Karpas-422 (cell line): ENCODE measurements around the gene PACRG. TPM values are rescaled to one million over a fixed set of nuclear protein-coding genes. Genes with fewer than 3 reads are reported as not detected.
"Not testable (repeated sequence)": the region's sequence is repeated elsewhere in the genome, so short reads cannot be mapped to it uniquely, and the experiment has no call there.

Source experiments
- DNase-seq: peaks from one replicate; pipeline ENCODE4 v3.0.0-alpha.2; 2015
- H2AFZ ChIP-seq: fragments of 200-600 bp; sonication (generic); 2 replicates; pipeline ENCODE4 v1.6.1; 2014; ENCODE audit warnings: antibody characterized with exemption, low read length, mixed read lengths
- H3K27ac ChIP-seq: fragments of 200-600 bp; sonication (generic); 2 replicates; pipeline ENCODE4 v1.5.1; 2014; ENCODE audit warnings: mild to moderate bottlenecking, low read length, moderate library complexity
- H3K27me3 ChIP-seq: fragments of 200-600 bp; sonication (generic); 2 replicates; pipeline ENCODE4 v1.6.1; 2014; ENCODE audit warnings: low read length, mixed read lengths
- H3K36me3 ChIP-seq: fragments of 200-600 bp; sonication (generic); 2 replicates; pipeline ENCODE4 v1.6.1; 2014; ENCODE audit warnings: low read length, mixed read lengths; ENCODE audit not compliant: insufficient read depth
- H3K4me1 ChIP-seq: fragments of 200-600 bp; sonication (generic); 2 replicates; pipeline ENCODE4 v1.6.1; 2014; ENCODE audit warnings: mild to moderate bottlenecking, low read length, mixed read lengths
- H3K4me2 ChIP-seq: fragments of 200-600 bp; sonication (generic); 2 replicates; pipeline ENCODE4 v1.6.1; 2014; ENCODE audit warnings: low read length, low read depth, mild to moderate bottlenecking; ENCODE audit not compliant: poor library complexity, severe bottlenecking
- H3K4me3 ChIP-seq: fragments of 200-600 bp; sonication (generic); 2 replicates; pipeline ENCODE4 v1.5.1; 2014; ENCODE audit warnings: mild to moderate bottlenecking, antibody characterized with exemption, low read length, mixed read lengths
- H3K79me2 ChIP-seq: fragments of 200-600 bp; sonication (generic); 2 replicates; pipeline ENCODE4 v1.6.1; 2014; ENCODE audit warnings: mild to moderate bottlenecking, low read length, mixed read lengths
- H3K9ac ChIP-seq: fragments of 200-600 bp; sonication (generic); 2 replicates; pipeline ENCODE4 v1.6.0; 2014; ENCODE audit warnings: low read length
- H3K9me2 ChIP-seq: fragments of 200-600 bp; sonication (generic), shearing (Covaris generic); replicated peaks from 2 replicates; pipeline ENCODE4 v1.6.0; 2014; ENCODE audit warnings: mild to moderate bottlenecking, low read length, moderate library complexity; ENCODE audit not compliant: insufficient read depth
- H3K9me3 ChIP-seq: fragments of 300-700, 200-600 bp; sonication (generic); 2 replicates; pipeline ENCODE4 v1.6.1; 2014; ENCODE audit warnings: low read length, mixed read lengths
- H4K20me1 ChIP-seq: fragments of 200-600 bp; sonication (generic); 2 replicates; pipeline ENCODE4 v1.6.1; 2014; ENCODE audit warnings: mild to moderate bottlenecking, antibody characterized with exemption, low read length, low read depth; ENCODE audit not compliant: insufficient read depth
- total RNA-seq: library from RNA; depleted of rRNA; stranded (reverse); fragments of >200 nt; shearing (Covaris generic); gene quantifications from 2 replicates; pipeline ENCODE4 v1.2.3, GENCODE V29; 2014; ENCODE audit warnings: low replicate concordance; rRNA removed

PACRG gene
- total RNA-seq: not detected in 2 replicates

GRCh38 chr6:162727322-162728182 is at the start of gene PACRG, which contains the start of gene PRKN:
TSS of gene PACRG (plus strand) at chr6:162727974.
TSS of gene PRKN (minus strand) at chr6:162727766.
- Histone ChIP-seq H3K9ac (peak within 1 kb of the TSS; percentile 59), H3K4me1 (no peaks in the 10 kb centered on the region), H2AFZ (peak within 1 kb of the TSS; percentile 43; the same call in 1 of the 2 replicates), H3K27ac (no peak within 1 kb of the TSS), H3K79me2 (no peaks in the 10 kb centered on the region), H3K27me3 (no peaks in the 10 kb centered on the region), H3K9me3 (peaks cover 11% of the 10 kb centered on the region; the same call in 1 of the 2 replicates), H3K4me3 (peak within 1 kb of the TSS; percentile 63), H3K36me3 (no peaks in the 10 kb centered on the region), H3K4me2 (peak within 1 kb of the TSS; percentile 58), H3K9me2 (no peaks in the 10 kb centered on the region), H4K20me1 (no peaks in the 10 kb centered on the region)
- DNase-seq: peak; percentile 91

GRCh38 chr6:162678896-162679295 is 48.9 kb upstream of the PACRG start:
- not testable (repeated sequence) for H3K27ac ChIP-seq, DNase-seq

GRCh38 chr6:162679681-162680080 is 48.1 kb upstream of the PACRG start:
- Histone ChIP-seq H2AFZ (no peak overlapping the region), H3K4me1 (no peaks in the 10 kb centered on the region), H3K36me3 (no peaks in the 10 kb centered on the region), H3K9me3 (peaks cover 7% of the 10 kb centered on the region), H3K4me2 (no peak overlapping the region), H3K27ac (no peak overlapping the region), H3K79me2 (no peaks in the 10 kb centered on the region), H3K9ac (no peak overlapping the region), H3K4me3 (no peak overlapping the region), H3K27me3 (no peaks in the 10 kb centered on the region), H3K9me2 (no peaks in the 10 kb centered on the region), H4K20me1 (no peaks in the 10 kb centered on the region)
- no peak for DNase-seq

More at GRCh38 chr6:162678896-162679295, 48.9 kb upstream of the PACRG start:
- H3K4me1 ChIP-seq, H3K27me3 ChIP-seq, H3K9me3 ChIP-seq, H3K79me2 ChIP-seq, H3K36me3 ChIP-seq, H3K4me3 ChIP-seq, H3K9me2 ChIP-seq, H3K9ac ChIP-seq, H3K4me2 ChIP-seq, H4K20me1 ChIP-seq, H2AFZ ChIP-seq: not testable (repeated sequence)

DNA sequence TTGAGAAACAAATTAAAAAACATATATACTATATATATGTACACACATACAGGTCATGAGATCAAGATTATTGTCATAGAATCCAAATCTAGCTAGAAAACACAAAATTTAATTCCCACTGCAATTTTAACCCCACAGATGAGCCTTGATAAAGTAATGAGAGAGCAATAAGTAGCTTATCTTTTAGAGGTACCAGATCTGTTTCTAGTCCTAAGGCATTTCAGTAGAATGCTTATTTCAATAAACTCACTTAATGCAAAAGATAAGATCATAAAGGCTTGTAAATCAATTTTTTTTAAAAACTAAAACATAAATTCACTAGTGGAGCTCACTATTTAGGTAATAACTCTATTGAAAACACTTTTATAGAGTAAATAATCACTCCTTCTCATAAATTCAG is 47.4 kb upstream of the PACRG start:
- peaks cover 5% of the 10 kb centered on the region for H3K9me3 ChIP-seq
- H3K9ac ChIP-seq: no peak overlapping the region
- H3K9me2 ChIP-seq: no peaks in the 10 kb centered on the region
- no peak overlapping the region for H2AFZ ChIP-seq
- no peak overlapping the region for H3K4me2 ChIP-seq
- no peaks in the 10 kb centered on the region for H3K79me2 ChIP-seq
- H3K27me3 ChIP-seq: no peaks in the 10 kb centered on the region
- no peak for DNase-seq
- no peak overlapping the region for H3K27ac ChIP-seq
- no peaks in the 10 kb centered on the region for H3K4me1 ChIP-seq
- no peak overlapping the region for H3K4me3 ChIP-seq
- no peaks in the 10 kb centered on the region for H4K20me1 ChIP-seq
- H3K36me3 ChIP-seq: no peaks in the 10 kb centered on the region

DNA sequence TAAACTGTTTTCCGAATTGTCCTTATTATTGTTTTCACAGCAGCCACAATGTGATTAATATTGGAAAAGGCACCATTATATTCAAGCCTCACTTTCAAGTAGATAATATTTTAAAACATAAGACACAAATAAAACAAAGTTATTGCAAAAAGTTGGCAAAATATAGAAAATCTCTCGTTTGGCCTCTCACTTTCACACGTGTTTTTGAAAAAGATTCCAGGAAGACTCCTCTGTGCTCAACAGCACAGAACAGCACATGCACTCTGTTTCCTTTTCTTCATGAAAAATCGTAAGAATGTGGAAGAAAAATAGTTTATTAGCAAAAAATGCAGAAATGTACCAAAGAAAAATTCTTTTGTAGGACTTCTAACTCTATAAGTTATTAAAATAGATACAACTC is 46.9 kb upstream of the PACRG start:
- Histone ChIP-seq H3K4me3 (no peak overlapping the region), H3K9me3 (peaks cover 9% of the 10 kb centered on the region), H3K36me3 (no peaks in the 10 kb centered on the region), H3K27ac (no peak overlapping the region), H3K4me2 (no peak overlapping the region), H3K9ac (no peak overlapping the region), H3K4me1 (no peaks in the 10 kb centered on the region), H3K9me2 (no peaks in the 10 kb centered on the region), H4K20me1 (no peaks in the 10 kb centered on the region), H2AFZ (no peak overlapping the region), H3K27me3 (no peaks in the 10 kb centered on the region), H3K79me2 (no peaks in the 10 kb centered on the region)
- no peak for DNase-seq

GRCh38 chr6:162681447-162681846 is 46.3 kb upstream of the PACRG start:
- no peaks in the 10 kb centered on the region for H3K27me3 ChIP-seq
- no peaks in the 10 kb centered on the region for H3K4me1 ChIP-seq
- no peaks in the 10 kb centered on the region for H4K20me1 ChIP-seq
- no peak overlapping the region for H2AFZ ChIP-seq
- no peaks in the 10 kb centered on the region for H3K9me2 ChIP-seq
- no peak overlapping the region for H3K4me3 ChIP-seq
- H3K79me2 ChIP-seq: no peaks in the 10 kb centered on the region
- H3K27ac ChIP-seq: no peak overlapping the region
- H3K4me2 ChIP-seq: no peak overlapping the region
- no peak overlapping the region for H3K9ac ChIP-seq
- no peaks in the 10 kb centered on the region for H3K36me3 ChIP-seq
- DNase-seq: no peak
- H3K9me3 ChIP-seq: peaks cover 9% of the 10 kb centered on the region

DNA sequence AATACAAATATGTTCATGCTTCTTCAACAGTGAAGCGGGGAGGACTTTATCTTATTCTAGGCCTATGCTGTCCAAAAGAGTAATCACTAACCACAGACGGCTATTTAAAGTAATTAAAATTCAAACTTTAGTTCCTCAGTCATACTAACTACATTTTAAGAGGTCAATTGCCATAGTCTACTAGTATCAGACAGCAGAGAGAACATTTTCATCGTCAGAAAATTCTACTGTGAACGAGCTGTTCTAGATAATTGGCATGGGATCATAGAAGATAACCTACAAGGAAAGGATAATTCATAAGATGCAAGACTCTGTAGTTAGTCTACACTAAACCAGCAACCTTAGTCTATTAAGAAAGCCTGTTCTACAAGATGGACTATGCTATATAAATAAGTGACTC is 44.6 kb upstream of the PACRG start:
- Histone ChIP-seq H2AFZ (no peak overlapping the region), H3K4me3 (no peak overlapping the region), H3K9ac (no peak overlapping the region), H3K79me2 (no peaks in the 10 kb centered on the region), H3K9me3 (peaks cover 9% of the 10 kb centered on the region), H3K4me1 (no peaks in the 10 kb centered on the region), H3K9me2 (no peaks in the 10 kb centered on the region), H4K20me1 (no peaks in the 10 kb centered on the region), H3K4me2 (no peak overlapping the region), H3K36me3 (no peaks in the 10 kb centered on the region), H3K27me3 (no peaks in the 10 kb centered on the region), H3K27ac (no peak overlapping the region)
- no peak for DNase-seq

DNA sequence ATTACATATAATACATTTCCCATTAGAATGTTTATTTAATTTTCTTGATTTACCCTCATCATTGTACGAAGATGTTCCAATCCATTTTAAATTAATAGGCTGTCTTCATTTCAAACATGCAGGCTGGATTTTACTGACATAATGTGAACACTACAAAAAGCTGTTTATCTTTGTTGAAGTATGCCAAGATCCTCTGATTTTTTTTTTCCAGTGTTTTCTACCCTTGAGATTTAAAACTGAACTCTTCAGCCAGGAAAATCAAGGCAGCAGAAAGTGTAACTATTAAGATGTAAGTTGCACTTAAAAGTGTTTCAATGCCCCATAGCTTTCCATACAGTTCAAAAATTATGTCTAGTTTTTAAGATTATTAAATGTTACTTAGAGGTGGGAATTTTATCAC is 43.7 kb upstream of the PACRG start:
- DNase-seq: no peak
- peaks cover 9% of the 10 kb centered on the region for H3K9me3 ChIP-seq
- no peaks in the 10 kb centered on the region for H3K27me3 ChIP-seq
- H3K4me1 ChIP-seq: no peaks in the 10 kb centered on the region
- H3K9ac ChIP-seq: no peak overlapping the region
- no peaks in the 10 kb centered on the region for H3K36me3 ChIP-seq
- no peak overlapping the region for H3K27ac ChIP-seq
- H2AFZ ChIP-seq: no peak overlapping the region
- no peak overlapping the region for H3K4me2 ChIP-seq
- H4K20me1 ChIP-seq: no peaks in the 10 kb centered on the region
- H3K9me2 ChIP-seq: no peaks in the 10 kb centered on the region
- no peak overlapping the region for H3K4me3 ChIP-seq
- no peaks in the 10 kb centered on the region for H3K79me2 ChIP-seq
